ENCODE results near the gene CNN3.

- TF ChIP-seq ZNF146 (tag by site-specific recombination; IDR thresholded peaks at IDR 0.05): no peak
- TF ChIP-seq ZBTB1 (tag by site-specific recombination; IDR thresholded peaks at IDR 0.05): no peak
- no peak for TF ChIP-seq CTCF (tag by site-specific recombination; IDR thresholded peaks at IDR 0.05)
Observed at GRCh38 chr1:94974241-94974640, 47.3 kb upstream of the CNN3 start.

Data from HEK293 (cell line).